NB4 (cell line): ENCODE results near the gene ADCY1.

Experiments used
- DNase-seq: peaks from one replicate; pipeline ENCODE4 v3.0.0; 2010; ENCODE audit warnings: low read depth
- H3K4me3 ChIP-seq: one replicate; pipeline ENCODE4 v1.5.1; 2011; ENCODE audit warnings: mild to moderate bottlenecking, low read depth, low read length, moderate library complexity
- MYC ChIP-seq: IDR thresholded peaks from 2 replicates; pipeline ENCODE4 v1.6.1; 2011; ENCODE audit warnings: low read depth, low read length
- POLR2A ChIP-seq: IDR thresholded peaks from 2 replicates; pipeline ENCODE4 v1.6.1; 2011; ENCODE audit warnings: mild to moderate bottlenecking; ENCODE audit not compliant: insufficient read length; ENCODE audit errors: extremely low read depth
- TF ChIP-seq, protein P1 (sequence below): IDR thresholded peaks from one replicate; pipeline ENCODE4 v1.5.1; 2012; ENCODE audit warnings: low read depth, low read length
- TF ChIP-seq, protein P2 (sequence below): IDR thresholded peaks from 2 replicates; pipeline ENCODE4 v1.6.1; 2011; ENCODE audit warnings: low read depth, low read length

The ADCY1 gene

DNA sequence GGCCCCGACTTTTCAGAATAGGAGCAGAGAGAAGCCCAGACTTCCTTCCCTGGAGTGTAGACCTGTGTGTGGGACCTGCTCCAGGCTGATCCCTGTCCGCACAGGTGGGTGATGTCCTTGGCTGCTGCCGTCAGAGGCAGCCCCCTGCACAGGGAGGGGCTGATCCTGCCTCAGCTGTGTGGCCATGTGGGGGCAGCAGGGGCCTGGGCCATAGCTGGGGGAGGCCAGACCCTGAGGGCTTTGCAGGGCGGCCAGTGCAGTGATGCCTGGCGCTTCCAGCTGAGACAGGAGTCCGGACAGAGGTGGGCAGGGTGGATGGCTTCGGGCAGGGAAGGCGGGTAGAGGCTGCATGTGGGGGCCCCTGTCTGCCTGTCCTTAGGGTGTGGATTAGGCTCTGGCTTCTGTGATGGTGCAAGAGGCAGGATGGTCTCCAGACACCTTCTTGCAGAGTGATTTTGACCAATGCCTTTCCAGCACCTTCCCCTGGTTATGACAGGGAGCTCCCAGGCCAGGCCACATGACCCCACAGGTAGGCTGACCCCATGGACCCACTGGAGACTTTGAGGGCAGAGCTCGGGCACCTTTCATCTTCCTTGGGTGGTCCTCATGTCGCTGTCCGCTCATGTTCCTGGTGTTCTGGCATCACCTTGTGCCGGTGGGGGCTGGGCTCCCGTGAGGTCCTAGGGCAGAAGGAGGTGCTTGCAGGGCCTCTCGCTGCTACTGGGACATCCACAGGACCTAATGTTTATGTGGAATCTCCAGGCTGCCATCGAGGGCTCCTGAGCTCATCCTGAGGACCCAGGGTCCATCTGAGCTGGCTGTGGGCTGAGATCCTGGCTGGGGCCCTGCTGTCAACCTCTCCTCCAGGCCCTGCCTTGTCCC lies 141.5 kb downstream of the ADCY1 start:
- no peak overlapping the region for H3K4me3 ChIP-seq
- DNase-seq = peak; percentile 14
- TF ChIP-seq MYC (no peak), POLR2A (no peak)
- TF ChIP-seq, protein P1, sequence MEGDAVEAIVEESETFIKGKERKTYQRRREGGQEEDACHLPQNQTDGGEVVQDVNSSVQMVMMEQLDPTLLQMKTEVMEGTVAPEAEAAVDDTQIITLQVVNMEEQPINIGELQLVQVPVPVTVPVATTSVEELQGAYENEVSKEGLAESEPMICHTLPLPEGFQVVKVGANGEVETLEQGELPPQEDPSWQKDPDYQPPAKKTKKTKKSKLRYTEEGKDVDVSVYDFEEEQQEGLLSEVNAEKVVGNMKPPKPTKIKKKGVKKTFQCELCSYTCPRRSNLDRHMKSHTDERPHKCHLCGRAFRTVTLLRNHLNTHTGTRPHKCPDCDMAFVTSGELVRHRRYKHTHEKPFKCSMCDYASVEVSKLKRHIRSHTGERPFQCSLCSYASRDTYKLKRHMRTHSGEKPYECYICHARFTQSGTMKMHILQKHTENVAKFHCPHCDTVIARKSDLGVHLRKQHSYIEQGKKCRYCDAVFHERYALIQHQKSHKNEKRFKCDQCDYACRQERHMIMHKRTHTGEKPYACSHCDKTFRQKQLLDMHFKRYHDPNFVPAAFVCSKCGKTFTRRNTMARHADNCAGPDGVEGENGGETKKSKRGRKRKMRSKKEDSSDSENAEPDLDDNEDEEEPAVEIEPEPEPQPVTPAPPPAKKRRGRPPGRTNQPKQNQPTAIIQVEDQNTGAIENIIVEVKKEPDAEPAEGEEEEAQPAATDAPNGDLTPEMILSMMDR = no peak
- TF ChIP-seq, protein P2, sequence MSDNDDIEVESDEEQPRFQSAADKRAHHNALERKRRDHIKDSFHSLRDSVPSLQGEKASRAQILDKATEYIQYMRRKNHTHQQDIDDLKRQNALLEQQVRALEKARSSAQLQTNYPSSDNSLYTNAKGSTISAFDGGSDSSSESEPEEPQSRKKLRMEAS = no peak

DNA sequence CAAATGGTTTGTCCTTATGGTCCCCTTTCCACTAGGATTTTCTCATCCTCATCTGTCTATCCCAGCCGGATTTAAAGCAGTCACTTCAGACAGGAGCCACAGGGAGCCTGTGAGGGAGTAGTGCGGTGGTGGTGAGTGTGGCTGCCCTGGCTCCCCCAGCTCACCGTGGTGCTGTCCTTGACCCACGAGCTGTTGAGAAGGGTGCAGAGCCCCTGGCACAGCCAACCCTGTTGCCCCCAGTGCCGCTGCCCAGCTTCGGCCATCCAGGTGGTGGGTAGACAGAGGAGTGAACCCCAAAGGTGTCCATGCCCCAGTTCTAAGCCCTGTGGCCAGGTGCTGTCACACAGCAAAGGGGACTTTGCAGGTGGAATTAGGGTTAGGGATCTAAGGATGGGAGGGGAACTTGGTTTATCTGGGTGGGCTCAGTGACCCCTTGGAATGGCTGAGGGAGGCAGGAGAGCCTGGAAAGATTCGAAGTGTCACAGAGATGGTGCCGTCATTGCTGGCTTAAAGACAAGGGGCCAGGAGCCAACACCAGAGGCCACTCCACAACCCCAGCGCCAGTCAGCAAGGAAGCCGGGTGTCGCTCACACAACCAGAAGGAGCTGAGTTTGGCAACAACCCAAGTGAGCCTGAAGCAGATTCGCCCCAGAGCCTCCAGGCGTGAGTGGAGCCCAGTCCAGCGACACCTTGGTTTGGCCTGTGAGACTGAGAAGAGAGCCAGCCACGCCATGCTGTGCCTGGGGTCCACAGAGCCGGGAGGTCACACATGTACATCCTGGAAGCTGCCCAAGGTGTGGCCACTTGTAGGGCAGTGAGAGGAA lies 142.4 kb downstream of the ADCY1 start:
- H3K4me3 ChIP-seq = no peak overlapping the region
- TF ChIP-seq, protein P2 = no peak
- TF ChIP-seq, protein P1 = no peak
- no peak for TF ChIP-seq MYC
- TF ChIP-seq POLR2A = no peak
- no peak for DNase-seq

DNA sequence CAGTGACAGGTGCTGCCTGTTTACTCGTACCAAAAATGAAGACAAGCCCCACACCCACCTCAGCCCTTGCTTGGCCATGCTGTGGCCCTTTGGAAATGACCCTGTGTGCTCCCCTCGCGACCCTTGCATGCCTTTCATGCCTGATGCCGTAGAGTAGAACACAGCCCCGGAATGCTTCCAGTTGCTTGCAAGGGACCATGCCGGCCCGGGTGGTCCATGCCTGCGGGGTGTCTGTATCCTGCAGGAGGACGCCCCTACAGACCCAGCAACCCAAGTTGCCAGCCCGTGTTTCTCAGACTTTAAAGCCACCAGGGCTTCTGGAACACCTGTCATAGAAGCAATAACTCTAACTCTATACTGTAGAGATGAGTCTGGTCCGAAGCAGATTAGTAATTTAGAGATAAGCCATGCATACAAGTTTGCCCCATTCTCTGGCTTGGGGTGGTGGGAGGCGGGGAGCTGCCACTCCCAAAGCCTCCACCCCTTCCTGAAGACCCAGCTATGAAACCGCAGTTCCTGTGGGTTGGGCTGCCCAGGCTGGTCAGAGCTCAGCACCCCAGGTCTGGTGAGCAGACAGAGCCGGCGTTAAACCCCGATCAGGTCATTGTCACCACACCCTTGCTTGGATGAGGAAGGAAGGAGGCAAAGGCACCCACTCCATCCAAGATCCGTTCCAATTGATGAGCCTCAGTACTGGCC lies 143.5 kb downstream of the ADCY1 start:
- H3K4me3 ChIP-seq = peak overlapping the region; percentile 12
- peak; percentile 93 for DNase-seq
- no peak for TF ChIP-seq MYC
- TF ChIP-seq, protein P1 = no peak
- TF ChIP-seq, protein P2 = no peak
- TF ChIP-seq POLR2A = no peak

GRCh38 chr7:45718464-45719330 lies 144.5 kb downstream of the ADCY1 start:
- peak; percentile 89 for DNase-seq
- no peak for TF ChIP-seq POLR2A
- no peak for TF ChIP-seq MYC
- TF ChIP-seq, protein P1 = no peak
- TF ChIP-seq, protein P2 = no peak
- no peak overlapping the region for H3K4me3 ChIP-seq
